Spinal cord (tissue), 10 donors: ENCODE data around the gene KIFC1. TPM values are rescaled to one million over a fixed set of nuclear protein-coding genes. Genes with fewer than 3 reads are reported as not detected.
"Not testable (repeated sequence)": the region's sequence is repeated elsewhere in the genome, so short reads cannot be mapped to it uniquely, and the experiment has no call there.

Source experiments
- DNase-seq, 6 donors: peaks; one replicate each; pipeline versions ENCODE4 v3.0.0 to v3.0.0-alpha.2; 2013 to 2015; ENCODE audit warnings: low spot score in 6 of 6, low read depth in 4 of 6
- H3K27ac ChIP-seq: one replicate; pipeline ENCODE4 v1.5.1; 2013; ENCODE audit warnings: low read depth, low read length, control low read depth
- H3K27me3 ChIP-seq: one replicate; pipeline ENCODE4 v1.6.1; 2013; ENCODE audit warnings: low read length; ENCODE audit not compliant: control insufficient read depth, insufficient read depth
- H3K36me3 ChIP-seq: one replicate; pipeline ENCODE4 v1.6.1; 2013; ENCODE audit warnings: low read length; ENCODE audit not compliant: control insufficient read depth, insufficient read depth
- H3K4me1 ChIP-seq: one replicate; pipeline ENCODE4 v1.6.1; 2013; ENCODE audit warnings: low read length; ENCODE audit not compliant: control insufficient read depth, insufficient read depth
- H3K4me3 ChIP-seq: one replicate; pipeline ENCODE4 v1.5.1; 2013; ENCODE audit warnings: low read depth, low read length, control low read depth
- H3K9me3 ChIP-seq: one replicate; pipeline ENCODE4 v1.6.1; 2013; ENCODE audit warnings: low read length; ENCODE audit not compliant: control insufficient read depth, insufficient read depth
- WGBS: methylation state at CpG from one replicate; pipeline ENCODE4 v1.1.5; 2013; ENCODE audit warnings: missing lambda C conversion rate; ENCODE audit not compliant: insufficient coverage; 5-methylcytosine and 5-hydroxymethylcytosine counted together
- polyA plus RNA-seq, 2 donors: library from polyadenylated mRNA; unstranded; fragments of 120-200 nt; gene quantifications; one replicate each; pipeline ENCODE4 v1.2.1, GENCODE V29; 2013; ENCODE audit not compliant: insufficient read length in 2 of 2
- total RNA-seq, 2 donors: library from RNA; depleted of rRNA in 1 of 2; stranded (reverse); fragments of 120-200 nt in 1 of 2; fragments of >200 nt in 1 of 2; gene quantifications; one replicate each; pipeline versions ENCODE4 v1.2.3 to v1.2.4, GENCODE V29; 2013 to 2014
- donor health status: healthy.

KIFC1 gene
- total and polyA plus RNA-seq, 4 donors = 6.7 to 25.9 (median 15.5) TPM

- H3K4me1 ChIP-seq = no peaks in the 10 kb centered on the region
- no peaks in the 10 kb centered on the region for H3K36me3 ChIP-seq
- DNase-seq = peak in 1 of 6 donors; percentile 53
- H3K27me3 ChIP-seq = no peaks in the 10 kb centered on the region
- 68% methylated on average over 4 of the region's 8 CpGs for WGBS
- no peaks in the 10 kb centered on the region for H3K9me3 ChIP-seq
- no peak overlapping the region for H3K27ac ChIP-seq
- H3K4me3 ChIP-seq = no peak overlapping the region
Observed at GRCh38 chr6:33373960-33374910, 17.4 kb upstream of the KIFC1 start.

- Histone ChIP-seq H3K27me3 (no peaks in the 10 kb centered on the region), H3K4me3 (no peak overlapping the region), H3K36me3 (no peaks in the 10 kb centered on the region), H3K9me3 (no peaks in the 10 kb centered on the region), H3K4me1 (no peaks in the 10 kb centered on the region), H3K27ac (no peak overlapping the region)
- WGBS = 37% methylated on average over 4 of the region's 9 CpGs
- peak in 5 of 6 donors; percentile 29 to 91 (median 43) for DNase-seq
Observed at GRCh38 chr6:33375143-33375671, 16.4 kb upstream of the KIFC1 start.

- Histone ChIP-seq H3K36me3 (no peaks in the 10 kb centered on the region), H3K4me1 (no peaks in the 10 kb centered on the region), H3K4me3 (no peak overlapping the region), H3K27me3 (no peaks in the 10 kb centered on the region), H3K9me3 (no peaks in the 10 kb centered on the region), H3K27ac (no peak overlapping the region)
- no peak for DNase-seq
- 100% methylated on average over 1 of the region's 4 CpGs for WGBS
Observed at GRCh38 chr6:33377171-33377570, 14.5 kb upstream of the KIFC1 start.

- H3K4me1 ChIP-seq, H3K4me3 ChIP-seq, DNase-seq, H3K27me3 ChIP-seq, H3K9me3 ChIP-seq, H3K27ac ChIP-seq, H3K36me3 ChIP-seq: not testable (repeated sequence)
- WGBS = 100% methylated on average over 5 of the region's 10 CpGs
Observed at GRCh38 chr6:33379184-33379583, 12.4 kb upstream of the KIFC1 start.

- DNase-seq = no peak
- 95% methylated on average over 2 of the region's 2 CpGs for WGBS
- Histone ChIP-seq H3K36me3 (no peaks in the 10 kb centered on the region), H3K4me3 (no peak overlapping the region), H3K4me1 (no peaks in the 10 kb centered on the region), H3K27me3 (no peaks in the 10 kb centered on the region), H3K27ac (no peak overlapping the region), H3K9me3 (no peaks in the 10 kb centered on the region)
Observed at GRCh38 chr6:33380272-33380981, 11.2 kb upstream of the KIFC1 start.

- 76% methylated on average over 8 of the region's 10 CpGs for WGBS
- H3K4me1 ChIP-seq = no peaks in the 10 kb centered on the region
- H3K36me3 ChIP-seq = no peaks in the 10 kb centered on the region
- H3K27me3 ChIP-seq = no peaks in the 10 kb centered on the region
- no peaks in the 10 kb centered on the region for H3K9me3 ChIP-seq
- H3K27ac ChIP-seq = no peak overlapping the region
- DNase-seq = no peak
- H3K4me3 ChIP-seq = no peak overlapping the region
Observed at GRCh38 chr6:33383427-33384185, 8.0 kb upstream of the KIFC1 start.

- DNase-seq = peak in 2 of 6 donors; percentile 26 to 42
- H3K27me3 ChIP-seq = no peaks in the 10 kb centered on the region
- H3K9me3 ChIP-seq = no peaks in the 10 kb centered on the region
- no peaks in the 10 kb centered on the region for H3K36me3 ChIP-seq
- H3K27ac ChIP-seq = no peak overlapping the region
- H3K4me3 ChIP-seq = no peak overlapping the region
- no peaks in the 10 kb centered on the region for H3K4me1 ChIP-seq
- WGBS = 13% methylated on average over 3 of the region's 4 CpGs
Observed at GRCh38 chr6:33384581-33385020, 7.0 kb upstream of the KIFC1 start.

- H3K27ac ChIP-seq = no peak overlapping the region
Observed at GRCh38 chr6:33390173-33390572, 1.4 kb upstream of the KIFC1 start.

GRCh38 chr6:33390767-33391277 lies 801 bp upstream of the KIFC1 start:
- Histone ChIP-seq H3K9me3 (no peaks in the 10 kb centered on the region), H3K27me3 (no peaks in the 10 kb centered on the region), H3K27ac (peak overlapping the region; percentile 80), H3K4me3 (peak overlapping the region; percentile 69), H3K36me3 (no peaks in the 10 kb centered on the region), H3K4me1 (peaks cover 17% of the 10 kb centered on the region)
- 11% methylated on average over 1 of the region's 9 CpGs for WGBS
- DNase-seq = no peak

More at GRCh38 chr6:33390173-33390572, 1.4 kb upstream of the KIFC1 start:
- peaks cover 17% of the 10 kb centered on the region for H3K4me1 ChIP-seq
- DNase-seq = no peak
- H3K9me3 ChIP-seq = no peaks in the 10 kb centered on the region
- no peak overlapping the region for H3K4me3 ChIP-seq
- WGBS = no CpG with 5 or more reads among the region's 2 CpGs
- no peaks in the 10 kb centered on the region for H3K36me3 ChIP-seq
- H3K27me3 ChIP-seq = no peaks in the 10 kb centered on the region
